ENCODE data around the gene FMC1. TPM values are rescaled to one million over a fixed set of nuclear protein-coding genes. Genes with fewer than 3 reads are reported as not detected.

FMC1 gene
- total RNA-seq, 1 experiment from 2014 or later: 24.7 TPM

DNA sequence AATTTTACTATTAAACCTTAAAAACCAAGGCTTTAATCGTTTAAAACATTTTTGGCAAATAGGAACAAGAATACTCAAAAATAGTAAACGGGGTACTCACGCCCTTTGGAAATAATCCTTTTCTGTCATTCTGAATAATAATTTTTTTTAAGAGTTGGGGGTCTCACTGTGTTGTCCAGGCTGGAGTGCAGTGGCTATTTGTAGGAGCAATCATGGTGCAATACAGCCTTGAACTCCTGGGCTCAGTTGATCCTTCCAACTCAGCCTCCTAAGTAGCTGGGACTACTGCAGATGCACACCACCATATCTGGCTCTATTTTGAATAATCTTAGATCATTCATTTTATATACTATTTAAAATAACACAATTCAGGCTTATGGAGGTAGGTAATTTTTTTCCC is 43.5 kb downstream of the FMC1 start:
- DNase-seq: no peak
- H3K4me3 ChIP-seq (ENCODE audit: insufficient read depth, low read depth, low read length): no peak overlapping the region
- H3K27me3 ChIP-seq (ENCODE audit: control insufficient read depth, insufficient read depth, low read length): no peaks in the 10 kb centered on the region
- H3K36me3 ChIP-seq (replicated peaks; ENCODE audit: control insufficient read depth, insufficient read depth, low read length): 0 out of 2 replicates have a peak, but pooled peaks cover 1% of the 10 kb centered on the region

- H3K36me3 ChIP-seq (replicated peaks; ENCODE audit: control insufficient read depth, insufficient read depth, low read length): peaks cover 2% of the 10 kb centered on the region; the same call in 1 of the 2 replicates
These were observed 46.5 kb downstream of the FMC1 start for GRCh38 chr7:139387594-139387993.

GRCh38 chr7:139389091-139389490 is 48.0 kb downstream of the FMC1 start:
- H3K4me3 ChIP-seq (ENCODE audit: insufficient read depth, low read depth, low read length): no peak overlapping the region
- H3K27me3 ChIP-seq (ENCODE audit: control insufficient read depth, insufficient read depth, low read length): no peaks in the 10 kb centered on the region
- no peak for DNase-seq
- peaks cover 5% of the 10 kb centered on the region for H3K36me3 ChIP-seq (replicated peaks; ENCODE audit: control insufficient read depth, insufficient read depth, low read length)

More at GRCh38 chr7:139387594-139387993, 46.5 kb downstream of the FMC1 start:
- Histone ChIP-seq H3K4me3 (ENCODE audit: insufficient read depth, low read depth, low read length) (no peak overlapping the region), H3K27me3 (ENCODE audit: control insufficient read depth, insufficient read depth, low read length) (no peaks in the 10 kb centered on the region)
- DNase-seq: no peak

DNA sequence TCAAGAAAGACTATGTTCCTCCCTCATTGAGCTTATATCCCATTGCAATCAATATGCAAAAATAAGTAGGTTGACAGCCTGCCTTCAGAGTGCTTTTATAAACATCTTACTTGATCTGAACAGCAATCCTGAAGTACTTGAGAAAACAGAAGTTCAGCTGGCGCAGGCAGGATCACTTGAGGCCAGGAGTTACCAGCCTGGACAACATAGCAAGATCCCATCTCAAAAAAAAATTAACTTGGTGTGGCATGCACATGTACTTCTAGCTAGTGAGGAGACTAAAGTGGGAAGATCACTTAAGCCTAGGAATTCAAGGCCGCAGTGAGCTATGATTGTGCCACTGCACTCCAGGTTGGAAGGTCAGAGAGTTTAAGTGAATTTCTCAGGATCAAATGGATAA is 48.6 kb downstream of the FMC1 start:
- no peak for DNase-seq
- Histone ChIP-seq H3K27me3 (ENCODE audit: control insufficient read depth, insufficient read depth, low read length) (no peaks in the 10 kb centered on the region), H3K4me3 (ENCODE audit: insufficient read depth, low read depth, low read length) (no peak overlapping the region), H3K36me3 (replicated peaks; ENCODE audit: control insufficient read depth, insufficient read depth, low read length) (peaks cover 6% of the 10 kb centered on the region)

DNA sequence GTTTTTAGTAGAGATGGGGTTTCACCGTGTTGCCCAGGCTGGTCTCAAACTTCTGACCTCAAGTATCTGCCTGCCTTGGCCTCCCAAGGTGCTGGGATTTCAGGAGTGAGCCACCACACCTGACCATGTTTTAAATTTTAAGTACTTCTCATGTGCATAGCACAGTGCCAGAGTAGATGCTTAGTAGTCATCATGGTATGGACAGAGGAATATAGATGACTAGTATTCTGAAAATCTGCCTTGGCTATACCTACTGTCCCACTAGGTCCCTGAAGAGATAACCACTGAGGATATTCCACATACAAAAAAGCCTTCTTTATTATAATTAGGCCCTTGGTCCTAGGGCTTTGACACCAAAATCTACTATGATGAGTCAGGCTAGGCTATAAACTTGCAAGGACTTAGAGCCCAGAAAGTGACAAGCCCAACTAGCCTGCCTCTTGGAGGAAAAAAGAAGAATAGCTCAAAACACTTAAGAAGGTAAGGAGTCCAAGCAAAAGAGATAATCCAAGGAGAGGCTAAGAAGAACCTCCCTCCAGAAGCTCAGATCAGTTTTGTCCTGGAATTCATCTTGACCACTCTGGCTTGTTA is 52.6 kb downstream of the FMC1 start:
- Histone ChIP-seq H3K27me3 (ENCODE audit: control insufficient read depth, insufficient read depth, low read length) (no peaks in the 10 kb centered on the region), H3K36me3 (replicated peaks; ENCODE audit: control insufficient read depth, insufficient read depth, low read length) (peaks cover 4% of the 10 kb centered on the region), H3K4me3 (ENCODE audit: insufficient read depth, low read depth, low read length) (no peak overlapping the region)
- no peak for DNase-seq

- Histone ChIP-seq H3K27me3 (ENCODE audit: control insufficient read depth, insufficient read depth, low read length) (no peaks in the 10 kb centered on the region), H3K36me3 (replicated peaks; ENCODE audit: control insufficient read depth, insufficient read depth, low read length) (peaks cover 6% of the 10 kb centered on the region), H3K4me3 (ENCODE audit: insufficient read depth, low read depth, low read length) (no peak overlapping the region)
- no peak for DNase-seq
These were observed 53.4 kb downstream of the FMC1 start for GRCh38 chr7:139394540-139394939.

Other genes starting within 250 kb of the FMC1 start
- gene ZC3HAV1, start 231.6 kb upstream of the FMC1 start, total RNA-seq (2014; rRNA removed; shearing (Covaris generic)): 27.1 and 30.9 TPM in 2 replicates
- 6.5 and 10.1 TPM in 2 replicates for gene UBN2, start 110.1 kb upstream of the FMC1 start, total RNA-seq (2014; rRNA removed; shearing (Covaris generic))
- 43.4 and 53.7 TPM in 2 replicates for gene LUC7L2, start 18.6 kb downstream of the FMC1 start, total RNA-seq (2014; rRNA removed; shearing (Covaris generic))
- gene KLRG2, start 142.3 kb downstream of the FMC1 start, total RNA-seq (2014; rRNA removed; shearing (Covaris generic)): 9.2 and 11.5 TPM in 2 replicates
- not detected in 2 replicates for gene CLEC2L, start 182.3 kb downstream of the FMC1 start, total RNA-seq (2014; rRNA removed; shearing (Covaris generic))